ENCODE data around the gene IL17RA.

- TF ChIP-seq POLR2A (IDR thresholded peaks at IDR 0.05) (no peak), CTCF (IDR thresholded peaks at IDR 0.05) (no peak)
Observed at GRCh38 chr22:17093081-17093480, 8.3 kb downstream of the IL17RA start.
